Measurements from ENCODE around the gene MMP1. TPM values are rescaled to one million over a fixed set of nuclear protein-coding genes. Genes with fewer than 3 reads are reported as not detected.

Gene MMP1
- total RNA-seq, 1 donor = 141 TPM

DNA sequence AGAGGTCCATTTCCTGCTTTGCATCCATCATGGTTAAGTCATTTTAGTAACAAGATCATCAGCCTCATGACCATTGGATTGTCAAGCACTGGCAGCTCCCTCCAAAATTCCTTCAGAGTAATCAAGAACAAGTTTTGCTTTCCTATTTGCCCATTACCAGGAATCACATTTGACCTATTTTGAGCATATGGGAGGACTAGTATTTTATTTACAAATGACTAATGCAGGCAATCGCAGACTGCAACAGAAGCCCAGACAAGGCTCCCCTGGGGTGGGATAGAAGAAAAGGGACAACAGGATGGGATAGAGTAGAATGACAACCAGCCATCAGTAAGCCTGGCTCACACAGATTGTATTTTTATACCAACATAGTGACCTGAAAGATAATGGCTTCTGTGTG lies 26.6 kb downstream of the MMP1 start:
- DNase-seq (ENCODE audit: low read depth) = no peak
- no peak overlapping the region for H3K4me3 ChIP-seq (ENCODE audit: low read depth, low read length)
- TF ChIP-seq, protein P1, sequence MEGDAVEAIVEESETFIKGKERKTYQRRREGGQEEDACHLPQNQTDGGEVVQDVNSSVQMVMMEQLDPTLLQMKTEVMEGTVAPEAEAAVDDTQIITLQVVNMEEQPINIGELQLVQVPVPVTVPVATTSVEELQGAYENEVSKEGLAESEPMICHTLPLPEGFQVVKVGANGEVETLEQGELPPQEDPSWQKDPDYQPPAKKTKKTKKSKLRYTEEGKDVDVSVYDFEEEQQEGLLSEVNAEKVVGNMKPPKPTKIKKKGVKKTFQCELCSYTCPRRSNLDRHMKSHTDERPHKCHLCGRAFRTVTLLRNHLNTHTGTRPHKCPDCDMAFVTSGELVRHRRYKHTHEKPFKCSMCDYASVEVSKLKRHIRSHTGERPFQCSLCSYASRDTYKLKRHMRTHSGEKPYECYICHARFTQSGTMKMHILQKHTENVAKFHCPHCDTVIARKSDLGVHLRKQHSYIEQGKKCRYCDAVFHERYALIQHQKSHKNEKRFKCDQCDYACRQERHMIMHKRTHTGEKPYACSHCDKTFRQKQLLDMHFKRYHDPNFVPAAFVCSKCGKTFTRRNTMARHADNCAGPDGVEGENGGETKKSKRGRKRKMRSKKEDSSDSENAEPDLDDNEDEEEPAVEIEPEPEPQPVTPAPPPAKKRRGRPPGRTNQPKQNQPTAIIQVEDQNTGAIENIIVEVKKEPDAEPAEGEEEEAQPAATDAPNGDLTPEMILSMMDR (IDR thresholded peaks at IDR 0.05; ENCODE audit: insufficient read depth, low read depth, low read length) = no peak

DNA sequence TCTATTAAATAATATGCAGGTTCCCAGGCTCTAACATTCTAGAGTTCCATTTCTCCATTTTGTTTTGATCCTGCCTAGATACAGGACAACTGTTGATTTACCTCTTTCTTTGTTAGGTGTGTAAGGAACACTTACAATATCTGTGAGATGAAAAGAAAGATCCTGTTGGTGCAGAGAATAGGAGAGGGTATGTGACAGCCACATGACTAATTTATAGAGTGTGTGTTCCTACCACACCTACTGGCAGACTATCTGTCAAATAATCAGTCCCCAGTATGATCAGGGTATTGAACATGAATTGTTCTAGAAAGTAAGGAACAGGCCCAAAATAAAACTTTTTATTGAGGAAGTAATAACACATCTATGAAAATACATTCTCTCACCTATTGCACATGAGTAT lies 27.8 kb downstream of the MMP1 start:
- TF ChIP-seq, protein P1 (IDR thresholded peaks at IDR 0.05; ENCODE audit: insufficient read depth, low read depth, low read length) = no peak
- H3K4me3 ChIP-seq (ENCODE audit: low read depth, low read length) = no peak overlapping the region
- no peak for DNase-seq (ENCODE audit: low read depth)

DNA sequence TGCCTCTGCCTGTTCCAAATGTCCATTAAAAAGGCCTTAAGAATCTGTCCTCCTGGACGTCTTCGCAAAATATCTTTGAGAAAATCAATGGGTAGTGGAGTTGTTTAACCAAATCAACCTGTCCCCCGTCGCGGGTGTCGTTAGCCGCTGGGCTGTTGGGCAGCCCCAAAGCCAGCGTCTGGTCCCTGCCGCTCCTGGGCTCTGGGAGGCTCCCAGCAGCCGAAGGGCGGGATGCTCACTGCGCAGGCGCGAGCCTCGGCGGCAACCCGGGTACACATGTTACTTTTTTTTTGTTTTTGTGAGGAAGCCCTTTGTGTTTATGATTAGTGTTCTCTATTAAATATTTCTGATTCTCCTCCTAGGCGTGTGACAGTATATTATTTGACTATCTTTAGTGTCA lies 30.2 kb downstream of the MMP1 start:
- no peak for DNase-seq (ENCODE audit: low read depth)
- H3K4me3 ChIP-seq (ENCODE audit: low read depth, low read length) = no peak overlapping the region
- TF ChIP-seq, protein P1 (IDR thresholded peaks at IDR 0.05; ENCODE audit: insufficient read depth, low read depth, low read length) = no peak

DNA sequence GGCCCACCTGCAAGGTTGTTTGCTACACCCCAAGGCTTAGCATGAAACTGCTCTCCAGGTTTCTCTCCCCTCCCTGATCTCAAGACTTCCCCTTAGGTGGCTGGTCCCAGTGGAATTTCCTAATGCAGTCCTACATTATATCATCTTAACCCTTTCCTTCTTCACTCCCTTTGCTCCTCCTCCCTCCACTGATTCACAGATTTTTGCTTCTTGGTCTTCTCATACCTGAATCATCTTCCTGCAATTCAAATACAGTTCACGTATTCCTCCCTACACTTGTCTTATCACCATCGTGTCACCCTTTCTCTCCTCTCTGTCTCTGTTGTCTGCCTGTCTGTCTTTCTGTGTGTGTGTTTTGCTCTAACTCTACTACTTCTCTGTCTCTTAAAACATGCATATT lies 34.5 kb downstream of the MMP1 start:
- TF ChIP-seq, protein P1 (IDR thresholded peaks at IDR 0.05; ENCODE audit: insufficient read depth, low read depth, low read length) = no peak
- no peak for DNase-seq (ENCODE audit: low read depth)
- H3K4me3 ChIP-seq (ENCODE audit: low read depth, low read length) = no peak overlapping the region

DNA sequence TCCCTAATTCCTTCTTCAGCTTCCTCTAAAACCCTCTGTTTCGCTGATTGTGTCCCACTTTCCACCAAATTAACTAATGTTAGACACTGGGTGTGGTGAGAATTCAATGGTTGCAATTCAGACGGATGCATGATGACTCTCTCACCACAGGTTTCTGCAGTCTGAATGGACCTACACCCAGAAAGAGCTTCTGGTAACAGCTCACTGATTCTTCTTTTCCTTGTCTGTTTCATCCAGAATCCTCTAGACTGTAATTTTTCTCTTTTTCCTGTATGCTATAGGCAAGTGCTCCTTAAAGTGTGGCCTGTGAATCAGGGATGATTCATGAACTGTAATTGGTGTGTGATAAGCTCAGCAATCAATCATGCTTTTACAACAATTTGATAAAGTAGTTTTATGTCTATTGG lies 35.6 kb downstream of the MMP1 start:
- TF ChIP-seq, protein P1 (IDR thresholded peaks at IDR 0.05; ENCODE audit: insufficient read depth, low read depth, low read length) = no peak
- H3K4me3 ChIP-seq (ENCODE audit: low read depth, low read length) = no peak overlapping the region
- no peak for DNase-seq (ENCODE audit: low read depth)

DNA sequence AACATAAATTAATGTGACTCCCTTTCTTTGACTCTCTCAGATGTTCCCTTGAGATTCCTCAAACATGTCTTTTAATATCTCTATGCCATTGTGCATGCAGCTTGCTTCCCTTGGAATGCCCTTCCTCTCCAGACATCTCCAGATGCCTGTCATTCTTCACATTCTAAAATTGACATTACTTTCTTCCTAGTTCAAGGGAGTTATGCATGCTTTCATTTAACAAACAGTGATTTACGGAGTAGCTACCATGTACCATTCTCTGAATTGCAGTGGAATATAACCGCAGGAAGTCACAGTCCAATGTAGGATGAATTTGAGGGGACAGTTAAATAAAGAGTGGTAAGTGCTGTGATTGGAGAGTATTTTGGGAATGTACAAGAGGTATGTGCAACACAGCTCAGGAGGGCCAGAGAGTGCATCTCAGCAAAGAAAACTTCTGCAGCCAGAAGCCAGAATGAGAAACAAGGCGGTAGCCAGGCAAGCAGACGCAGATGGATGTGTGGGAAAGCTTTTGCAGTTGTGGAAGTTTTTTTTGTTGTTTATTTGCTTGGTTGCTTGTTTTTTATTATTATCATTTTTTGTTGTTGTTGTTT lies 36.2 kb downstream of the MMP1 start:
- peak; percentile 28 for DNase-seq (ENCODE audit: low read depth)
- H3K4me3 ChIP-seq (ENCODE audit: low read depth, low read length) = no peak overlapping the region

More for the DNA sequence above, 36.2 kb downstream of the MMP1 start:
- TF ChIP-seq, protein P1 (IDR thresholded peaks at IDR 0.05; ENCODE audit: insufficient read depth, low read depth, low read length) = no peak
